ENCODE results near the gene LOXL1. TPM values are rescaled to one million over a fixed set of nuclear protein-coding genes. Genes with fewer than 3 reads are reported as not detected.

Gene LOXL1
- total and polyA plus RNA-seq, 2 experiments from 2014 or later = 54.5 to 92.4 TPM

DNA sequence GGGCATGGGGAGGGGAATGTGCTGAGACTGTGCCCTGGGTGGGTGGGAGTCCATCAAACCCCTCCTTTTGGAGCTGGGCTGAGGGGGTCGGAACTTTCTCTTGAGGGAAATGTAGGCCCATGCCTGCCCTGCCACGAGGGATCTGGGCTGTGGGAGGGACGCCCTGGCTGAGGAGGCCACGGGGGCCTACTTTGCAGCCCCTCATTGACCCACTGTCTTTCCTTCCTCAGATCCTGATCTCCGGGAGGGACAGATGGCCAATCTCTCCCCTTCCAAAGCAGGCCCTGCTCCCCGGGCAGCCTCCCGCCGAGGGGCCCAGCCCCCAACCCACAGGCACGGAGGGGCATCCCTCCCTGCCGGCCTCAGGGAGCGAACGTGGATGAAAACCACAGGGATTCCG lies 25.3 kb downstream of the LOXL1 start:
- H3K36me3 ChIP-seq = peaks cover 7% of the 10 kb centered on the region
- no peak for DNase-seq (ENCODE audit: low read depth in 1 of 2, low spot score in 1 of 2)
- no peaks in the 10 kb centered on the region for H3K27me3 ChIP-seq
- peaks cover 6% of the 10 kb centered on the region for H3K4me1 ChIP-seq (ENCODE audit: low read depth)
- TF ChIP-seq, protein P1, sequence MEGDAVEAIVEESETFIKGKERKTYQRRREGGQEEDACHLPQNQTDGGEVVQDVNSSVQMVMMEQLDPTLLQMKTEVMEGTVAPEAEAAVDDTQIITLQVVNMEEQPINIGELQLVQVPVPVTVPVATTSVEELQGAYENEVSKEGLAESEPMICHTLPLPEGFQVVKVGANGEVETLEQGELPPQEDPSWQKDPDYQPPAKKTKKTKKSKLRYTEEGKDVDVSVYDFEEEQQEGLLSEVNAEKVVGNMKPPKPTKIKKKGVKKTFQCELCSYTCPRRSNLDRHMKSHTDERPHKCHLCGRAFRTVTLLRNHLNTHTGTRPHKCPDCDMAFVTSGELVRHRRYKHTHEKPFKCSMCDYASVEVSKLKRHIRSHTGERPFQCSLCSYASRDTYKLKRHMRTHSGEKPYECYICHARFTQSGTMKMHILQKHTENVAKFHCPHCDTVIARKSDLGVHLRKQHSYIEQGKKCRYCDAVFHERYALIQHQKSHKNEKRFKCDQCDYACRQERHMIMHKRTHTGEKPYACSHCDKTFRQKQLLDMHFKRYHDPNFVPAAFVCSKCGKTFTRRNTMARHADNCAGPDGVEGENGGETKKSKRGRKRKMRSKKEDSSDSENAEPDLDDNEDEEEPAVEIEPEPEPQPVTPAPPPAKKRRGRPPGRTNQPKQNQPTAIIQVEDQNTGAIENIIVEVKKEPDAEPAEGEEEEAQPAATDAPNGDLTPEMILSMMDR (IDR thresholded peaks at IDR 0.05; ENCODE audit: low read depth, low read length) = no peak
- no peaks in the 10 kb centered on the region for H3K9me3 ChIP-seq (ENCODE audit: low read depth)
- H3K4me3 ChIP-seq = no peak overlapping the region
- peak overlapping the region; percentile 55 for H3K27ac ChIP-seq

DNA sequence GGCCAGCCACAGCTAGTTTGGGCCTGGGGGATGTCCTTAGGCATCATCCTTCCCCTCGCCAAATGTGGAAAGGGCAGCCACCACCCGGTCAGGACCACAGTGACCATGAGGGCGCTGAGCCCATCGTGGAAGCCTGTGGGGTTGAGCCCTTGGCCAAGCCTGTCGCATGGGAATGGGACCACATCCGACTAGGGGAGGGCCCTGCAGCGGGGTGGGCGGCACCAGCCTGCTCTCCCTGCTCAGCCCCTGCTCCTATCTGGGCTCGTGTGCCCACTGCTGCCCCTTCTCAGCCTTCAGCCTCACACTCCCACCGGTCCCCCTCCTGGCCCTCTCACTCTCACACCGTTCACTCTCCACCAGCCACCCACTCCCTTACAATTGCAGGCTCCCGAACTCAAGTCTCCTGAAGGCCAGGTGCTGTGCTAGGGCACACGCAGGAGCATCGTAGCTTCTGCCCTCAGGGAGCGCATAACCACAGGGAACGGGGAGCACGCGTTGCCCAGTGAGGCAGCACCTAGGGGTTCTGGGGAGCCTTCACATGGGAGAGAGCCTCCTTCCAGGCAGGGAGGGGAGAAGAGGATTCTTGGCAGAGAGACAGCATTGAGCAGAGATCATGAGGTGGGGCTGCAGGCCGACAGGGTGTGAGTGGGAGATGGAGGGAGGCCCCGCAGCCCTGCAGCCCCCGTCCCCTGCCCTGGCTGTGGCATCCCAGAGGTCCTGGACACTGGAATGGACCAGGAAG lies 26.1 kb downstream of the LOXL1 start:
- H3K9me3 ChIP-seq (ENCODE audit: low read depth) = no peaks in the 10 kb centered on the region
- H3K27me3 ChIP-seq = no peaks in the 10 kb centered on the region
- H3K27ac ChIP-seq = no peak overlapping the region
- H3K4me3 ChIP-seq = no peak overlapping the region
- peaks cover 6% of the 10 kb centered on the region for H3K4me1 ChIP-seq (ENCODE audit: low read depth)
- TF ChIP-seq, protein P1 (IDR thresholded peaks at IDR 0.05; ENCODE audit: low read depth, low read length) = no peak
- H3K36me3 ChIP-seq = peaks cover 7% of the 10 kb centered on the region
- no peak for DNase-seq (ENCODE audit: low read depth in 1 of 2, low spot score in 1 of 2)

DNA sequence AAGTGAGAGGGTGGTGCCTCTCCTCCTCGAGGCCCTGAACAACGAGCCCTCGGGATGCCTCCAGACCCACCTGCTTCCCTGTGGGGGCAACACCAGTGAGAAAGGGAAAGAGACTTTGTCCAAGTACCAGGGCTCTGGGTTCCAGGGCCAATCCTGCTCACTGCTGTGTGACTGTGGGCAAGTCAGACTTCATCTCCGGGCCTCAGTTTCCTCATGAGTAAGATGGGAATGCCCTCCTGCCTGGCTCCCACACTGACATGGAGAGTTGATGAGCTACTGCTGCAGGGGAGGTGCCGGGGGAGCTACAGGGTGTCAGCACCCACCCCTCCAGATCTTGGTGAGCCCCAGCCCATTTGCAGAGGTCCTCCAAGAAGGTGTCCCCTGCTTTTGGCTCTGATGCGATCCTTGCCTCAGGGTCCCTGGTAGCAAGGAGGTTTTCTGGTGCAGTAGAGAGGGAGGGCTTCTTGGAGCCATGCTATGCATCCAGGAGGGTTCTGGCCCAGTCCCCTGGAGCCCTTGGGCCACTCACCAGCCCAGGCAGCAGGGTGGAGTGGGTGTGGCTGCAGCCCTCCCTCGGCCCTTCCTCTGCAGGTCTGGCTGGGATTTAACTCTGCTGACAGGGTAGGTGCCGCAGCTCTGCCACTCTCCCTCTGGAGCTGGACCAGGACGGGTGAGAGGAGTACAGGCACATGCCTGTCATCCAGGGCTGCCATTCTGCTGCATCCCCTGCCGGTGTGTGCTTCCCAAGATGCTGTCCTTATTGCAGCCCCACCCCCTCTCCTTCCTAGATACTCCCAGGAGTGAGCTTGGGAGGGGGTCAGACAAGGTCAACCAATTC lies 26.9 kb downstream of the LOXL1 start:
- Histone ChIP-seq H3K9me3 (ENCODE audit: low read depth) (no peaks in the 10 kb centered on the region), H3K27me3 (no peaks in the 10 kb centered on the region), H3K4me3 (no peak overlapping the region), H3K36me3 (peaks cover 7% of the 10 kb centered on the region), H3K27ac (no peak overlapping the region), H3K4me1 (ENCODE audit: low read depth) (peaks cover 6% of the 10 kb centered on the region)
- TF ChIP-seq, protein P1 (IDR thresholded peaks at IDR 0.05; ENCODE audit: low read depth, low read length) = no peak
- DNase-seq (ENCODE audit: low read depth in 1 of 2, low spot score in 1 of 2) = no peak

DNA sequence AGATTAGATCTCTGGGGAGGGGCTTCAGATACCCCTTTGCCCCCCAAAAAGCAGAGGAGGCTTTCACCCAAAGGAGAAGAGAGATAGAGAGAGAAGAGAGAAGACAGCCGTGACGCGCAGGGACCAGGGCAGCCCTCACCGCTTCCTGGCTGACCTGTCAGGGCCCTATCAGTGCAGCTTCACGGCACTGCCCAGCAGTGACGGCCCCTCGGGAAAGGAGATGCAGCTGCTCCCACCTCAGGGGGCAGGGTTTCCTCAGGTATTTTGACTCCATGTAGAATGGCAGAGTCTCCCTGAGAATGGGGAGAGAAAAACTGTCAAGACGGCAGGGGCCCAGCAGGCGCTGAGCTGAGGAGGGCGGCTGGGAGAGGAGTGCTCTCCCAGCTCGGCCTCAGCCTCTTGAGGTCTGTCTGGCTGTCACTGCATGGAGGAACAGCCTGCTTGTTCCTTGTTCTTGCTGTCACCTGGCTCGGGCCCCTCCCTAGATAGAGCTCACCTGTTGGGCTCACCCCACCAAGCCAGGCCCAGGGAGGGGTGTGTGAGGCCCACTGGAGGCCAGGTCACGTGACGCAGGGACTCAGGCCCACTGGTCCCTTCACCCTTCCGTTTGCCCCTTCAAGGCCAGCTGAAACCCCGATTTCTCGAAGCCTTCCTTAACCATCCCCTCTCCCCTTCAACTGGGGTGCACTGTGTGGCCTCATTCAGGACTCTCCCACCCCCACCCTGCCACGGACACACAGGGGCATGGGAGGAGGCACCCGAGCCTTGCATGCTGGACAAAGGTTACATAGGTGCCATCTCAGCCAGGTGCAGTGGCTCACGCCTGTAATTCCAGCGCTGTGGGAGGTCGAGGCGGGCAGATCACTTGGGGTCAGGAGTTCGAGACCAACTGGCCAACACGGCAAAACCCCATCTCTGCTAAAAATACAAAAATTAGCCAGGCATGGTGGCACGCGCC lies 28.2 kb downstream of the LOXL1 start:
- H3K27me3 ChIP-seq = no peaks in the 10 kb centered on the region
- H3K36me3 ChIP-seq = peaks cover 5% of the 10 kb centered on the region
- H3K9me3 ChIP-seq (ENCODE audit: low read depth) = no peaks in the 10 kb centered on the region
- TF ChIP-seq, protein P1 (IDR thresholded peaks at IDR 0.05; ENCODE audit: low read depth, low read length) = no peak
- H3K4me1 ChIP-seq (ENCODE audit: low read depth) = peaks cover 6% of the 10 kb centered on the region
- no peak overlapping the region for H3K4me3 ChIP-seq
- no peak for DNase-seq (ENCODE audit: low read depth in 1 of 2, low spot score in 1 of 2)
- H3K27ac ChIP-seq = no peak overlapping the region

DNA sequence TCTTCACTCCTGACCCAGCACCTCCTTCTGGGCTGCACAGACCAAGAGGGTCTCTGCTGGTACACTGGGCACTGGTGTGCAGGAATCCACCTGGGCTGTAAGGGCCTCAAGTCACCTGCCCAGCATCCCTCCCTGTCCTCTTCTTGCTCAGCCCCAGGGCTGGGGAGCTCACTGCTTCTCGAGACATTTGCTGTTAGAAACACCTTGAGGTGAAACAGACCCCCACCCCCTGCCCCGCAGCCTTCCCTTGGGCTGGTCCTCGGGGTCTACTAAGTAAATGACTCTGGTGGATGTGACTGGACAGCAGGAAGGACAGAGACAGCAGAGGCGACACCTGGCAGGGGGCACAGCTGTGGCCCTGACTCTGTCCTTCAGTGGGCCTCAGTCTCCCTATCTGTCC lies 29.1 kb downstream of the LOXL1 start:
- peaks cover 6% of the 10 kb centered on the region for H3K4me1 ChIP-seq (ENCODE audit: low read depth)
- H3K4me3 ChIP-seq = no peak overlapping the region
- H3K9me3 ChIP-seq (ENCODE audit: low read depth) = no peaks in the 10 kb centered on the region
- H3K27me3 ChIP-seq = no peaks in the 10 kb centered on the region
- TF ChIP-seq, protein P1 (IDR thresholded peaks at IDR 0.05; ENCODE audit: low read depth, low read length) = no peak
- H3K36me3 ChIP-seq = no peaks in the 10 kb centered on the region
- H3K27ac ChIP-seq = no peak overlapping the region
- no peak for DNase-seq (ENCODE audit: low read depth in 1 of 2, low spot score in 1 of 2)

Measured in cardiac muscle cell (in vitro differentiated cells and primary cell).